ENCODE data around the gene BARX2. TPM values are rescaled to one million over a fixed set of nuclear protein-coding genes. Genes with fewer than 3 reads are reported as not detected.

The BARX2 gene
- total RNA-seq, 4 donors from 2014 or later, result 11.1 to 31.8 (median 23.2) TPM

DNA sequence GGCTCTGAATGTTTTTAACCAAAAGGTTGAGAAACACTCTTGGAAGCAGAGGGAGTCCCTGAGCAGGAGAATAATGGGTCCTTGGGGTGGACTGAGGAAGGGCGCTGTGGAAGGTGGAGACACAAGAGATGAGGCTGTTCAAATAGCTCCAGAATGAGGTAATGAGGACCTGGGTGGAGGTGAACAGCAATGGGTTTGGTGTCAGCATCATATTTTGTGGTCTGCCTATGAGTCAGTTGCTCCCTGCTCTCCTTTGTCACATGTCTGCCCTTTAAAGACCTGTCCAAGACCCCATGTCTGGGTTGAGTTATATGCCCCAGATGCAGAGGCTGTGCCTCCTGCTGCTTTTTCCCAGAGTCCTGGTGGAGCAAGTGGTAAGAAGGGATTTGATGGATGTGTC, 113.6 kb downstream of the BARX2 start:
- WGBS, result 96% methylated on average over 1 of the region's 1 CpG
- Histone ChIP-seq H3K27me3 (no peaks in the 10 kb centered on the region), H3K27ac (no peak overlapping the region), H3K9me3 (no peaks in the 10 kb centered on the region), H3K4me3 (no peak overlapping the region), H3K36me3 (no peaks in the 10 kb centered on the region), H3K4me1 (no peaks in the 10 kb centered on the region)
- TF ChIP-seq POLR2AphosphoS5 (IDR thresholded peaks at IDR 0.05) (no peak), POLR2A (IDR thresholded peaks at IDR 0.05) (no peak), CTCF (IDR thresholded peaks at IDR 0.05) (no peak), EP300 (IDR thresholded peaks at IDR 0.05) (no peak)
- DNase-seq (ENCODE audit: low spot score in 2 of 2), result no peak

- Histone ChIP-seq H3K27me3 (no peaks in the 10 kb centered on the region), H3K36me3 (no peaks in the 10 kb centered on the region), H3K4me1 (no peaks in the 10 kb centered on the region), H3K9me3 (no peaks in the 10 kb centered on the region), H3K4me3 (no peak overlapping the region), H3K27ac (no peak overlapping the region)
- no peak for DNase-seq (ENCODE audit: low spot score in 2 of 2)
- TF ChIP-seq POLR2A (IDR thresholded peaks at IDR 0.05), result no peak
- TF ChIP-seq POLR2AphosphoS5 (IDR thresholded peaks at IDR 0.05), result no peak
- no peak for TF ChIP-seq CTCF (IDR thresholded peaks at IDR 0.05)
- TF ChIP-seq EP300 (IDR thresholded peaks at IDR 0.05), result no peak
- 50% methylated on average over 6 of the region's 6 CpGs for WGBS
Measured at GRCh38 chr11:129490004-129490403, 114.4 kb downstream of the BARX2 start.

GRCh38 chr11:129493746-129494145, 118.1 kb downstream of the BARX2 start:
- Histone ChIP-seq H3K4me1 (no peaks in the 10 kb centered on the region), H3K9me3 (no peaks in the 10 kb centered on the region), H3K27ac (no peak overlapping the region), H3K36me3 (no peaks in the 10 kb centered on the region), H3K27me3 (no peaks in the 10 kb centered on the region), H3K4me3 (no peak overlapping the region)
- TF ChIP-seq POLR2A (IDR thresholded peaks at IDR 0.05) (no peak), CTCF (IDR thresholded peaks at IDR 0.05) (no peak), EP300 (IDR thresholded peaks at IDR 0.05) (no peak), POLR2AphosphoS5 (IDR thresholded peaks at IDR 0.05) (no peak)
- no peak for DNase-seq (ENCODE audit: low spot score in 2 of 2)
- WGBS, result 76% methylated on average over 4 of the region's 8 CpGs

Other genes with a start within 250 kb of the BARX2 start
- gene ARHGAP32, start 183.5 kb upstream of the BARX2 start, total RNA-seq, result 10 to 100 TPM; 49.5 to 93.4 (median 62.1) TPM